SK-N-SH (cell line): ENCODE measurements around the gene KRT16. TPM values are rescaled to one million over a fixed set of nuclear protein-coding genes. Genes with fewer than 3 reads are reported as not detected.

Source experiments
- CTCF ChIA-PET: fragments of 300-600, 350-600 bp; formaldehyde crosslinking; extraction: SDS; loops from one replicate; lab custom pipeline; 2021; lab: Yijun Ruan, JAX
- POLR2A ChIA-PET: fragments of 350-600 bp; sonication (Branson Sonifier 250); formaldehyde crosslinking; extraction: SDS; loops from one replicate; lab custom pipeline; 2020; ENCODE audit warnings: antibody characterized with exemption, inconsistent platforms; lab: Yijun Ruan, JAX
- DNase-seq: peaks from one replicate; pipeline ENCODE4 v3.0.0; 2012
- H2AFZ ChIP-seq: fragments of 200-600 bp; sonication (generic); 2 replicates; pipeline ENCODE4 v1.8.1; 2016; ENCODE audit warnings: antibody characterized with exemption, mild to moderate bottlenecking, low read depth
- H3F3A ChIP-seq: fragments of 200-600 bp; sonication (generic); replicated peaks from 2 replicates; pipeline ENCODE3; 2016; ENCODE audit warnings: antibody characterized with exemption, mild to moderate bottlenecking; ENCODE audit not compliant: insufficient read depth
- H3K27ac ChIP-seq, 2 experiments: fragments of 200-500 bp in 1 of 2; fragments of 200-600 bp in 1 of 2; sonication (Bioruptor generic) in 1 of 2; sonication (generic), shearing (Covaris generic) in 1 of 2; 2 replicates each; pipeline versions ENCODE4 v1.5.1 to v1.6.1; 2014 to 2016; ENCODE audit warnings: low read depth in 2 of 2, inconsistent platforms in 1 of 2, low read length in 1 of 2, mild to moderate bottlenecking in 1 of 2, mixed read lengths in 1 of 2
- H3K27me3 ChIP-seq: fragments of 200-600 bp; sonication (generic), shearing (Covaris generic); 2 replicates; pipeline ENCODE4 v1.6.1; 2016; ENCODE audit warnings: mixed run types; ENCODE audit not compliant: insufficient read depth
- H3K36me3 ChIP-seq, 2 experiments: fragments of 200-500 bp in 1 of 2; fragments of 200-600 bp in 1 of 2; sonication (Bioruptor generic) in 1 of 2; sonication (generic) in 1 of 2; replicated peaks in 1 of 2; 2 replicates each; pipeline versions ENCODE3 to v1.5.1; 2014 to 2016; ENCODE audit warnings: low read length in 1 of 2, mild to moderate bottlenecking in 1 of 2; ENCODE audit not compliant: insufficient read depth in 2 of 2, control insufficient read depth in 1 of 2
- H3K4me1 ChIP-seq, 2 experiments: fragments of 200-500 bp in 1 of 2; fragments of 200-600 bp in 1 of 2; sonication (Bioruptor generic) in 1 of 2; sonication (generic), shearing (Covaris generic) in 1 of 2; 2 replicates each; pipeline versions ENCODE4 v1.5.1 to v1.6.1; 2014 to 2016; ENCODE audit warnings: low read depth in 1 of 2, low read length in 1 of 2, mixed run types in 1 of 2; ENCODE audit not compliant: insufficient read depth in 2 of 2, control insufficient read depth in 1 of 2
- H3K4me2 ChIP-seq: fragments of 200-600 bp; sonication (generic), shearing (Covaris generic); 2 replicates; pipeline ENCODE4 v1.6.1; 2017; ENCODE audit warnings: mixed run types
- H3K4me3 ChIP-seq, 2 experiments: fragments of 200-500 bp in 1 of 2; fragments of 200-600 bp in 1 of 2; sonication (Bioruptor generic) in 1 of 2; sonication (generic), shearing (Covaris generic) in 1 of 2; 2 replicates each; pipeline versions ENCODE4 v1.5.1 to v1.8.1; 2014 to 2016; ENCODE audit warnings: low read depth in 2 of 2, inconsistent platforms in 1 of 2, low read length in 1 of 2, mild to moderate bottlenecking in 1 of 2, mixed read lengths in 1 of 2, moderate library complexity in 1 of 2
- H3K79me2 ChIP-seq: fragments of 200-600 bp; sonication (generic); 2 replicates; pipeline ENCODE4 v1.8.1; 2017; ENCODE audit warnings: mild to moderate bottlenecking; ENCODE audit not compliant: insufficient read depth
- H3K9ac ChIP-seq: fragments of 200-600 bp; sonication (generic); 2 replicates; pipeline ENCODE4 v1.6.1; 2017; ENCODE audit warnings: mixed run types
- H3K9me2 ChIP-seq: fragments of 200-600 bp; sonication (generic); 2 replicates; pipeline ENCODE4 v1.6.1; 2017; ENCODE audit warnings: mixed run types
- H3K9me3 ChIP-seq: fragments of 200-600 bp; sonication (generic); 2 replicates; pipeline ENCODE4 v1.6.1; 2017; ENCODE audit warnings: mixed run types, mild to moderate bottlenecking, moderate library complexity
- H4K20me1 ChIP-seq: fragments of 200-600 bp; sonication (generic); 2 replicates; pipeline ENCODE4 v1.6.1; 2017; ENCODE audit warnings: mild to moderate bottlenecking, mixed run types; ENCODE audit not compliant: insufficient read depth
- EZH2phosphoT487 ChIP-seq: fragments of 200-600 bp; sonication (generic); IDR thresholded peaks from 2 replicates; pipeline ENCODE4 v1.6.1; 2017; ENCODE audit warnings: low read depth, mixed run types, mild to moderate bottlenecking, antibody characterized with exemption, moderate library complexity, borderline replicate concordance
- FOSL2 ChIP-seq: IDR thresholded peaks from 2 replicates; pipeline ENCODE4 v1.4.0; 2012; ENCODE audit warnings: low read depth, mild to moderate bottlenecking, moderate library complexity, borderline replicate concordance
- MEF2A ChIP-seq: IDR thresholded peaks from 2 replicates; pipeline ENCODE4 v1.4.0; 2012; ENCODE audit warnings: low read depth, borderline replicate concordance
- NFIC ChIP-seq: IDR thresholded peaks from 2 replicates; pipeline ENCODE4 v1.4.0; 2012; ENCODE audit warnings: borderline replicate concordance
- POLR2AphosphoS5 ChIP-seq: IDR thresholded peaks from 2 replicates; pipeline ENCODE4 v1.6.1; 2012; ENCODE audit warnings: low read depth, low read length
- RCOR1 ChIP-seq: fragments of 150-350 bp; IDR thresholded peaks from 2 replicates; pipeline ENCODE4 v1.6.1; 2017; ENCODE audit warnings: antibody characterized with exemption, low read length
- RFX5 ChIP-seq: IDR thresholded peaks from 2 replicates; pipeline ENCODE4 v1.6.1; 2012; ENCODE audit warnings: mild to moderate bottlenecking, improper control_type of control experiment, low read length
- TEAD4 ChIP-seq: IDR thresholded peaks from 2 replicates; pipeline ENCODE4 v1.4.0; 2012; ENCODE audit warnings: mild to moderate bottlenecking, borderline replicate concordance; ENCODE audit not compliant: insufficient read depth
- YY1 ChIP-seq: IDR thresholded peaks from 2 replicates; pipeline ENCODE4 v1.4.0; 2012; ENCODE audit warnings: low read depth, mild to moderate bottlenecking
- WGBS: methylation state at CpG from one replicate; pipeline ENCODE4 v1.1.6; 2017; ENCODE audit warnings: low lambda C conversion rate; 5-methylcytosine and 5-hydroxymethylcytosine counted together
- polyA plus RNA-seq, 3 experiments: library from polyadenylated mRNA; depleted of rRNA; stranded (reverse); fragments of >200 nt; gene quantifications; 2 replicates each; pipeline ENCODE4 v1.2.3, GENCODE V29; 2012
- TF ChIP-seq, protein P1 (sequence below): fragments of 150-350 bp; IDR thresholded peaks from 2 replicates; pipeline ENCODE4 v1.6.1; 2017; ENCODE audit warnings: antibody characterized with exemption, low read length, low read depth, borderline replicate concordance
- TF ChIP-seq, protein P2 (sequence below): fragments of 200-600 bp; sonication (generic); IDR thresholded peaks from 2 replicates; pipeline ENCODE4 v1.6.1; 2017; ENCODE audit warnings: antibody characterized with exemption, mild to moderate bottlenecking, moderate library complexity
- TF ChIP-seq, protein P3 (sequence below): fragments of 150-350 bp; IDR thresholded peaks from 2 replicates; pipeline ENCODE4 v1.6.1; 2016; ENCODE audit warnings: mild to moderate bottlenecking, low read depth, low read length
- TF ChIP-seq, protein P4 (sequence below): IDR thresholded peaks from 2 replicates; pipeline ENCODE4 v1.4.0; 2012; ENCODE audit warnings: low read depth, borderline replicate concordance

The KRT16 gene
- polyA plus RNA-seq, 1 of the 3 experiments (the other 2 are of a cell fraction) = not detected

DNA sequence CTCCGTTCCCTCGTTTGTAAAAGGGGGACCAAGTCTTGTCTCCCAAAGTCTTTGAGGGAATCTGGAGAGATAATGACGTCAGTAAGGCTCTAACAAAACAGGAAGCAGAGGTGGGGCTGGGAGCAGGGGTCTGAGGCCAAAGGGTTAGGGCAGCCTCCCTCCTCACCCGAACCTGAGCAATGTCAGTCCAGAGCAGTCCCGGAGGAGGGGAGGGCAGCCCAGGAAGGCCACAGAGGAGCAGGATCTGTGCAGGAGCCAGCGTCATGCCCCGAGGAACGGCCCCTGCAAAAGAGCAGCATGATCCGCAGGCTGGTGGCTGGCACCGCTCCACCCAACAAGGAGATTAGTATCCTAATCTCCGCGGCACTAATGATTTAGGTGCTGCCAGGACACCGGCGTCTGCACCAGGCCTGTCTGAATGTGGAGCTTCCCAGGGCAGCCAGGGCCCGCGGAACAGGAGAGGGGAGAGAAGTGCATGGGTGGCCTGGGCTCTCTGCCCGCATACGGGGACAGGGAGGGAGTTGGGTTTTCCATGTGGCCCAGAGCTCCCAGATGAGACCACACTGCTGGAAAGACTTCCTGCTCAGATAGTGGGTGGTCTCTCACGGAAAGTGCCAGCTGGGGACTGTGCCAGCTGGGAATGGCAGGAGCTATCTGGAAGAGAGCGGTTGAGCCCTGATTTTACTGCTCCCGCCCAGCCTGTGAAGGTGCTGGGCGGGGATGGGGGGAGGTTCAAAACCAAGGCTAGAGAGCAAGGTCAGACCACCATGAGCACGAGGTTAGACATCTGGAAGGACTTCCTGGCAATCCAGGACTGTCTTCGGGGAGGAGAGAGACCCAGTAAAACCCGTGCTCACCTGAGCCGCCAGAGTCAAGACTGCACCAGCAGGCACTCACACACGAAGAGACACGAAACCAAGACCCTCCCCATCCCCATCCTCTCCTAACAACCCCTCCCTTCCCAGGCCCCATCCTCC is 22.8 kb upstream of the KRT16 start (continued):
- TF ChIP-seq POLR2AphosphoS5 = no peak
- TF ChIP-seq, protein P1, sequence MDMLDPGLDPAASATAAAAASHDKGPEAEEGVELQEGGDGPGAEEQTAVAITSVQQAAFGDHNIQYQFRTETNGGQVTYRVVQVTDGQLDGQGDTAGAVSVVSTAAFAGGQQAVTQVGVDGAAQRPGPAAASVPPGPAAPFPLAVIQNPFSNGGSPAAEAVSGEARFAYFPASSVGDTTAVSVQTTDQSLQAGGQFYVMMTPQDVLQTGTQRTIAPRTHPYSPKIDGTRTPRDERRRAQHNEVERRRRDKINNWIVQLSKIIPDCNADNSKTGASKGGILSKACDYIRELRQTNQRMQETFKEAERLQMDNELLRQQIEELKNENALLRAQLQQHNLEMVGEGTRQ = no peak
- TF ChIP-seq, protein P2, sequence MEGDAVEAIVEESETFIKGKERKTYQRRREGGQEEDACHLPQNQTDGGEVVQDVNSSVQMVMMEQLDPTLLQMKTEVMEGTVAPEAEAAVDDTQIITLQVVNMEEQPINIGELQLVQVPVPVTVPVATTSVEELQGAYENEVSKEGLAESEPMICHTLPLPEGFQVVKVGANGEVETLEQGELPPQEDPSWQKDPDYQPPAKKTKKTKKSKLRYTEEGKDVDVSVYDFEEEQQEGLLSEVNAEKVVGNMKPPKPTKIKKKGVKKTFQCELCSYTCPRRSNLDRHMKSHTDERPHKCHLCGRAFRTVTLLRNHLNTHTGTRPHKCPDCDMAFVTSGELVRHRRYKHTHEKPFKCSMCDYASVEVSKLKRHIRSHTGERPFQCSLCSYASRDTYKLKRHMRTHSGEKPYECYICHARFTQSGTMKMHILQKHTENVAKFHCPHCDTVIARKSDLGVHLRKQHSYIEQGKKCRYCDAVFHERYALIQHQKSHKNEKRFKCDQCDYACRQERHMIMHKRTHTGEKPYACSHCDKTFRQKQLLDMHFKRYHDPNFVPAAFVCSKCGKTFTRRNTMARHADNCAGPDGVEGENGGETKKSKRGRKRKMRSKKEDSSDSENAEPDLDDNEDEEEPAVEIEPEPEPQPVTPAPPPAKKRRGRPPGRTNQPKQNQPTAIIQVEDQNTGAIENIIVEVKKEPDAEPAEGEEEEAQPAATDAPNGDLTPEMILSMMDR = no peak
- TF ChIP-seq RCOR1 = peak; percentile 54; the same call in 1 of the 2 replicates
- no peak for TF ChIP-seq NFIC
- TF ChIP-seq MEF2A = no peak

DNA sequence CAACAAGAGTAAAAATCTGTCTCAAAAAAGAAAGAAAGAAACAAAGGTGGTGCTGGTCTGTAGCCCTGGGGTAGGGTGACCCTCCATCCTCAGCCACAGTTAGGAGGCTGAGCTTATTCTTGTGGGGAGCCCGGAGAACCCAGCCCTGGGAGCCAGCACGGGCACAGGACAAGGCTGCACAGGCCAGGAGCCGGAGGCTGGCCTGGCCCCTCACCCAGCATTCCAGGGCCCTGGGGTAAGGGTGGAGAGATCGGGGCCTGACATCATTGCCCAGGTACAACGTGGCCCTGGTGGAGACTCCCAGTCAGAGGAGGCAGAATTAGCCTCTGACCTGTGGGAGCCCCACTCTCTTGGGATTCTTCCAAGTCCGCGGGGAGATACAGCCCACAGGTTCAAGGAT is 22.1 kb upstream of the KRT16 start:
- H3K9ac ChIP-seq = no peak overlapping the region
- no peaks in the 10 kb centered on the region for H3K9me3 ChIP-seq
- WGBS = 84% methylated on average over 5 of the region's 7 CpGs
- no peak overlapping the region for H3K4me2 ChIP-seq
- peaks cover 0 to 22% of the 10 kb centered on the region in 2 experiments; a peak in 2 of 4 replicates for H3K4me1 ChIP-seq
- no peak overlapping the region for H2AFZ ChIP-seq
- H3K79me2 ChIP-seq = no peaks in the 10 kb centered on the region
- no peaks in the 10 kb centered on the region for H3K36me3 ChIP-seq
- TF ChIP-seq, protein P3, sequence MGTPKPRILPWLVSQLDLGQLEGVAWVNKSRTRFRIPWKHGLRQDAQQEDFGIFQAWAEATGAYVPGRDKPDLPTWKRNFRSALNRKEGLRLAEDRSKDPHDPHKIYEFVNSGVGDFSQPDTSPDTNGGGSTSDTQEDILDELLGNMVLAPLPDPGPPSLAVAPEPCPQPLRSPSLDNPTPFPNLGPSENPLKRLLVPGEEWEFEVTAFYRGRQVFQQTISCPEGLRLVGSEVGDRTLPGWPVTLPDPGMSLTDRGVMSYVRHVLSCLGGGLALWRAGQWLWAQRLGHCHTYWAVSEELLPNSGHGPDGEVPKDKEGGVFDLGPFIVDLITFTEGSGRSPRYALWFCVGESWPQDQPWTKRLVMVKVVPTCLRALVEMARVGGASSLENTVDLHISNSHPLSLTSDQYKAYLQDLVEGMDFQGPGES = no peak
- TF ChIP-seq EZH2phosphoT487 (no peak), TEAD4 (no peak), YY1 (no peak), FOSL2 (no peak), RFX5 (no peak)
- TF ChIP-seq, protein P4, sequence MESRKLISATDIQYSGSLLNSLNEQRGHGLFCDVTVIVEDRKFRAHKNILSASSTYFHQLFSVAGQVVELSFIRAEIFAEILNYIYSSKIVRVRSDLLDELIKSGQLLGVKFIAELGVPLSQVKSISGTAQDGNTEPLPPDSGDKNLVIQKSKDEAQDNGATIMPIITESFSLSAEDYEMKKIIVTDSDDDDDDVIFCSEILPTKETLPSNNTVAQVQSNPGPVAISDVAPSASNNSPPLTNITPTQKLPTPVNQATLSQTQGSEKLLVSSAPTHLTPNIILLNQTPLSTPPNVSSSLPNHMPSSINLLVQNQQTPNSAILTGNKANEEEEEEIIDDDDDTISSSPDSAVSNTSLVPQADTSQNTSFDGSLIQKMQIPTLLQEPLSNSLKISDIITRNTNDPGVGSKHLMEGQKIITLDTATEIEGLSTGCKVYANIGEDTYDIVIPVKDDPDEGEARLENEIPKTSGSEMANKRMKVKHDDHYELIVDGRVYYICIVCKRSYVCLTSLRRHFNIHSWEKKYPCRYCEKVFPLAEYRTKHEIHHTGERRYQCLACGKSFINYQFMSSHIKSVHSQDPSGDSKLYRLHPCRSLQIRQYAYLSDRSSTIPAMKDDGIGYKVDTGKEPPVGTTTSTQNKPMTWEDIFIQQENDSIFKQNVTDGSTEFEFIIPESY = no peak
- TF ChIP-seq, protein P1 = no peak
- DNase-seq = no peak
- no peak overlapping the region for H3K4me3 ChIP-seq
- ChIA-PET CTCF (interaction anchor here (1.0 to 7.3 kb wide), 5 partner anchors 8 to 84 kb away, joined by 3 to 79 read pairs (median 27); no protein-coding TSS in a partner anchor), POLR2A (no interaction called here)
- peak overlapping the region in 1 of 2 experiments; percentile 84; a peak in 2 of 4 replicates for H3K27ac ChIP-seq
- no peaks in the 10 kb centered on the region for H3K27me3 ChIP-seq
- no peaks in the 10 kb centered on the region for H3K9me2 ChIP-seq
- H4K20me1 ChIP-seq = no peaks in the 10 kb centered on the region
- H3F3A ChIP-seq = no peaks in the 10 kb centered on the region
